Prostate gland (tissue), 2 donors: Measurements from ENCODE around the gene SV2C.

ENCODE experiments used
- POLR2A ChIP-seq: fragments of 450-650 bp; IDR thresholded peaks from one replicate; pipeline ENCODE4 v1.6.1; 2016; ENCODE audit warnings: antibody characterized with exemption, mild to moderate bottlenecking
- TF ChIP-seq, protein P1 (sequence below), 4 experiments: fragments of 200-600 bp in 2 of 4; fragments of 450-650 bp in 2 of 4; sonication (generic) in 2 of 4; IDR thresholded peaks; 1 replicate in 3 of 4; 2 replicates in 1 of 4; pipeline ENCODE4 v1.5.1; 2016 to 2019; ENCODE audit warnings: antibody characterized with exemption in 4 of 4, mild to moderate bottlenecking in 2 of 4, moderate library complexity in 2 of 4

DNA sequence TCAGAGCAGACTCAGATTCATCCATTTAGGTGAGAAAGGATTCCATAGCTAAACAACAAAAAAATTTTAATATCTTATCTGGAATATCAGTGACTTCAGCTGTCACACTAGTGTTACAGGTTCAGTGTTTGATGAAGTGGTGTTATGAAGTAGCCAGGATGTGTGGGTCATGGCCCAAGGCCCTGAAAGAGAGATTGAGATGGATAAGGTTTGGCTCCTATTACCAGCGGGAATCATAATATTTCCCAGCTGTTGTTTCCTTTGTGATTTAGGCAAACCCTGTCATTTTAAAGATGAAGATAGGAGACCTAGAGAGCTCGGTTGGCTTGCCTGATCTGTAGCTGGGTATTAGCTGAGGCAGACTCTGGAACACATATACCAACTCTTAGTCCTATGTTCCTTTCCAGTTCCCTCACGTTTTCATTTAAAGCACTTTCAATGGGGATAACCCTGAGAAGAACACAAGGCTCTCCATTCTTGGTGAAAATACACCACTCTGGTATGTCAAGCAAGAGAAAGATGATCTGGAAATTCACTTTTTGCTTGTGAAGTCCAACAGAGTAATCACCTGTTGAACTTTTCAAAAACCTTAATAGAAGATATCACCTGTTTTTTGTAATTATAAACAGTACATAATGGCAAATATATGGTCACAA, 54.8 kb downstream of the SV2C start:
- TF ChIP-seq, protein P1, sequence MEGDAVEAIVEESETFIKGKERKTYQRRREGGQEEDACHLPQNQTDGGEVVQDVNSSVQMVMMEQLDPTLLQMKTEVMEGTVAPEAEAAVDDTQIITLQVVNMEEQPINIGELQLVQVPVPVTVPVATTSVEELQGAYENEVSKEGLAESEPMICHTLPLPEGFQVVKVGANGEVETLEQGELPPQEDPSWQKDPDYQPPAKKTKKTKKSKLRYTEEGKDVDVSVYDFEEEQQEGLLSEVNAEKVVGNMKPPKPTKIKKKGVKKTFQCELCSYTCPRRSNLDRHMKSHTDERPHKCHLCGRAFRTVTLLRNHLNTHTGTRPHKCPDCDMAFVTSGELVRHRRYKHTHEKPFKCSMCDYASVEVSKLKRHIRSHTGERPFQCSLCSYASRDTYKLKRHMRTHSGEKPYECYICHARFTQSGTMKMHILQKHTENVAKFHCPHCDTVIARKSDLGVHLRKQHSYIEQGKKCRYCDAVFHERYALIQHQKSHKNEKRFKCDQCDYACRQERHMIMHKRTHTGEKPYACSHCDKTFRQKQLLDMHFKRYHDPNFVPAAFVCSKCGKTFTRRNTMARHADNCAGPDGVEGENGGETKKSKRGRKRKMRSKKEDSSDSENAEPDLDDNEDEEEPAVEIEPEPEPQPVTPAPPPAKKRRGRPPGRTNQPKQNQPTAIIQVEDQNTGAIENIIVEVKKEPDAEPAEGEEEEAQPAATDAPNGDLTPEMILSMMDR (IDR thresholded peaks at IDR 0.05) = no peak
- TF ChIP-seq POLR2A = no peak
